T-cell (primary cell): ENCODE results near the gene PHTF1. TPM values are rescaled to one million over a fixed set of nuclear protein-coding genes. Genes with fewer than 3 reads are reported as not detected.

Source experiments
- ATAC-seq, 4 experiments: fragments of 200-7000 bp in 3 of 4; fragments of 150-1000 bp in 1 of 4; cut with Tn5 transposase; replicated peaks in 1 of 4; 1 replicate in 3 of 4; 2 replicates in 1 of 4; pipeline ENCODE4 v1.10.0; 2021; ENCODE audit warnings: moderate library complexity in 3 of 4, mild to moderate bottlenecking in 2 of 4, moderate number of reproducible peaks in 1 of 4
- CTCF ChIA-PET, 2 donors: fragments of 300-600 bp; sonication (Branson Sonifier 250); formaldehyde crosslinking; loops; one replicate each; lab custom pipeline; 2022; ENCODE audit warnings: antibody characterized with exemption in 2 of 2; lab: Charles Lee
- POLR2A ChIA-PET, 2 donors: fragments of 300-600 bp; sonication (Branson Sonifier 250); formaldehyde crosslinking; loops; one replicate each; lab custom pipeline; 2022; ENCODE audit warnings: antibody characterized with exemption in 2 of 2; lab: Charles Lee
- DNase-seq, 35 experiments: peaks; one replicate each; pipeline versions ENCODE4 v3.0.0 to v3.0.0-alpha.2; 2013 to 2023
- H3K27ac ChIP-seq: one replicate; pipeline ENCODE4 v1.5.1; 2013; ENCODE audit warnings: low read length
- H3K27me3 ChIP-seq, 2 experiments: replicated peaks in 1 of 2; 1 replicate in 1 of 2; 2 replicates in 1 of 2; pipeline versions ENCODE4 v1.6.1 to v1.7.0; 2013; ENCODE audit warnings: low read length in 1 of 2, mixed read lengths in 1 of 2; ENCODE audit not compliant: control insufficient read depth in 2 of 2, insufficient read depth in 2 of 2; ENCODE audit errors: extremely low read depth in 1 of 2
- H3K36me3 ChIP-seq, 2 donors: 1 replicate in 1 of 2; 2 replicates in 1 of 2; pipeline versions ENCODE4 v1.6.1 to v1.7.0; 2013; ENCODE audit warnings: low read length in 1 of 2; ENCODE audit not compliant: control insufficient read depth in 2 of 2, insufficient read depth in 1 of 2; ENCODE audit errors: extremely low read depth in 1 of 2
- H3K4me1 ChIP-seq, 2 experiments: 1 replicate in 1 of 2; 2 replicates in 1 of 2; pipeline versions ENCODE4 v1.6.1 to v1.7.0; 2013; ENCODE audit warnings: low read length in 2 of 2, mixed read lengths in 1 of 2; ENCODE audit not compliant: insufficient read depth in 2 of 2, control insufficient read depth in 1 of 2; ENCODE audit errors: extremely low read depth in 1 of 2
- H3K4me3 ChIP-seq, 2 donors: 1 replicate in 1 of 2; 2 replicates in 1 of 2; pipeline versions ENCODE4 v1.5.1 to v1.7.0; 2013; ENCODE audit warnings: mild to moderate bottlenecking in 2 of 2, low read length in 1 of 2, moderate library complexity in 1 of 2; ENCODE audit not compliant: control insufficient read depth in 1 of 2; ENCODE audit errors: extremely low read depth in 1 of 2
- H3K9me3 ChIP-seq: 2 replicates; pipeline ENCODE4 v1.7.0; 2013
- H3K27ac Mint-ChIP-seq, 2 donors: one replicate each; pipeline ENCODE4 v1.8.0; 2020 to 2021; ENCODE audit warnings: mild to moderate bottlenecking in 2 of 2, mixed read lengths in 2 of 2
- H3K27me3 Mint-ChIP-seq, 2 donors: one replicate each; pipeline ENCODE4 v1.8.0; 2021 to 2022; ENCODE audit warnings: mixed read lengths in 2 of 2
- H3K36me3 Mint-ChIP-seq: one replicate; pipeline ENCODE4 v1.8.0; 2021; ENCODE audit warnings: mixed read lengths
- H3K4me1 Mint-ChIP-seq, 3 donors: one replicate each; pipeline ENCODE4 v1.8.0; 2020 to 2022; ENCODE audit warnings: mixed read lengths in 3 of 3, mild to moderate bottlenecking in 1 of 3
- H3K4me3 Mint-ChIP-seq, 3 donors: one replicate each; pipeline ENCODE4 v1.8.0; 2020 to 2022; ENCODE audit warnings: mild to moderate bottlenecking in 3 of 3, mixed read lengths in 3 of 3, moderate library complexity in 3 of 3
- H3K9me3 Mint-ChIP-seq, 3 donors: one replicate each; pipeline ENCODE4 v1.8.0; 2020 to 2022; ENCODE audit warnings: mixed read lengths in 3 of 3
- WGBS: methylation state at CpG from one replicate; pipeline ENCODE4 v1.1.5; 2013; ENCODE audit warnings: missing lambda C conversion rate; ENCODE audit not compliant: insufficient coverage; 5-methylcytosine and 5-hydroxymethylcytosine counted together
- total RNA-seq, 35 experiments: library from RNA in 6 of 35; stranded (reverse) in 6 of 35; fragments of 120-200 nt in 1 of 35; gene quantifications; one replicate each; pipeline versions ENCODE4 v1.2.1 to v1.2.4 and lab custom pipeline; 2013 to 2026

Gene PHTF1
- total RNA-seq, 5 donors from 2014 or later (not counting 1 experiment from before 2014, with no cell fraction given) = 5.9 to 10.5 (median 9.2) TPM

- ATAC-seq = no peak
- Mint-ChIP-seq H3K27ac (no peak overlapping the region), H3K4me1 (peaks cover 0 to 6% (median 4%) of the 10 kb centered on the region in 3 donors), H3K9me3 (no peaks in the 10 kb centered on the region), H3K27me3 (no peaks in the 10 kb centered on the region), H3K36me3 (peaks cover 13% of the 10 kb centered on the region), H3K4me3 (no peak overlapping the region)
- no peak overlapping the region for H3K4me3 ChIP-seq
- no peaks in the 10 kb centered on the region for H3K27me3 ChIP-seq
- WGBS = 86% methylated on average over 2 of the region's 3 CpGs
- no peaks in the 10 kb centered on the region for H3K9me3 ChIP-seq
- H3K36me3 ChIP-seq = peaks cover 0 to 2% of the 10 kb centered on the region in 2 donors
- DNase-seq = no peak
- no peak overlapping the region for H3K27ac ChIP-seq
- POLR2A ChIA-PET = no interaction called here
- H3K4me1 ChIP-seq = no peaks in the 10 kb centered on the region
- CTCF ChIA-PET = no interaction called here
These were observed 9.9 kb downstream of the PHTF1 start for GRCh38 chr1:113749402-113749801.

- DNase-seq (no peak), ATAC-seq (no peak)
- ChIA-PET CTCF (no interaction called here), POLR2A (no interaction called here)
- Histone ChIP-seq H3K27me3 (no peaks in the 10 kb centered on the region), H3K4me3 (no peak overlapping the region), H3K36me3 (no peaks in the 10 kb centered on the region), H3K9me3 (no peaks in the 10 kb centered on the region), H3K4me1 (no peaks in the 10 kb centered on the region), H3K27ac (no peak overlapping the region)
- Mint-ChIP-seq H3K27me3 (no peaks in the 10 kb centered on the region), H3K9me3 (no peaks in the 10 kb centered on the region), H3K4me3 (no peak overlapping the region), H3K27ac (no peak overlapping the region), H3K4me1 (peaks cover 4 to 9% (median 6%) of the 10 kb centered on the region in 3 donors), H3K36me3 (peaks cover 10% of the 10 kb centered on the region)
- no CpG with 5 or more reads among the region's 1 CpG for whole genome bisulfite sequencing
These were observed 11.9 kb downstream of the PHTF1 start for GRCh38 chr1:113747376-113747775.

- no peaks in the 10 kb centered on the region for H3K36me3 ChIP-seq
- 93% methylated on average over 2 of the region's 3 CpGs for WGBS
- Mint-ChIP-seq H3K27me3 (no peaks in the 10 kb centered on the region), H3K36me3 (peaks cover 14% of the 10 kb centered on the region), H3K4me3 (no peak overlapping the region), H3K27ac (no peak overlapping the region), H3K9me3 (no peaks in the 10 kb centered on the region), H3K4me1 (peaks cover 5 to 9% (median 6%) of the 10 kb centered on the region in 3 donors)
- no peaks in the 10 kb centered on the region for H3K4me1 ChIP-seq
- DNase-seq (no peak), ATAC-seq (no peak)
- no peak overlapping the region for H3K4me3 ChIP-seq
- ChIA-PET POLR2A (no interaction called here), CTCF (no interaction called here)
- H3K27me3 ChIP-seq = no peaks in the 10 kb centered on the region
- no peak overlapping the region for H3K27ac ChIP-seq
- H3K9me3 ChIP-seq = no peaks in the 10 kb centered on the region
These were observed 13.9 kb downstream of the PHTF1 start for GRCh38 chr1:113745425-113745824.

- no peak overlapping the region for H3K27ac ChIP-seq
- ChIA-PET CTCF (no interaction called here), POLR2A (interaction anchor here in 1 of 2 donors (0.6 kb wide), 1 partner anchor 18 kb away, joined by 3 read pairs; no protein-coding TSS in a partner anchor)
- Mint-ChIP-seq H3K9me3 (no peaks in the 10 kb centered on the region), H3K36me3 (peaks cover 5% of the 10 kb centered on the region), H3K4me3 (no peak overlapping the region), H3K4me1 (peaks cover 5 to 9% (median 6%) of the 10 kb centered on the region in 3 donors), H3K27ac (peak overlapping the region in 1 of 2 donors; percentile 25), H3K27me3 (no peaks in the 10 kb centered on the region)
- H3K9me3 ChIP-seq = no peaks in the 10 kb centered on the region
- no peak overlapping the region for H3K4me3 ChIP-seq
- WGBS = no CpG with 5 or more reads among the region's 1 CpG
- no peaks in the 10 kb centered on the region for H3K36me3 ChIP-seq
- no peaks in the 10 kb centered on the region for H3K27me3 ChIP-seq
- no peak for ATAC-seq
- DNase-seq = no peak
- H3K4me1 ChIP-seq = no peaks in the 10 kb centered on the region
These were observed 15.2 kb downstream of the PHTF1 start for GRCh38 chr1:113744114-113744513.

GRCh38 chr1:113742515-113742914 lies 16.8 kb downstream of the PHTF1 start:
- no peak overlapping the region for H3K4me3 Mint-ChIP-seq
- Histone ChIP-seq H3K36me3 (no peaks in the 10 kb centered on the region), H3K27me3 (no peaks in the 10 kb centered on the region), H3K27ac (no peak overlapping the region), H3K4me3 (no peak overlapping the region), H3K9me3 (no peaks in the 10 kb centered on the region), H3K4me1 (no peaks in the 10 kb centered on the region)
- ChIA-PET POLR2A (interaction anchor here in 1 of 2 donors (0.6 kb wide), 1 partner anchor 194 kb away, joined by 3 read pairs; no protein-coding TSS in a partner anchor), CTCF (interaction anchor here (0.6 to 1.0 kb wide), 5 partner anchors 11 to 672 kb away, joined by 3 to 6 read pairs (median 4); no protein-coding TSS in a partner anchor)
- no peaks in the 10 kb centered on the region for H3K9me3 Mint-ChIP-seq
- H3K27me3 Mint-ChIP-seq = no peaks in the 10 kb centered on the region
- peak overlapping the region in 1 of 2 donors; percentile 61 for H3K27ac Mint-ChIP-seq
- no CpG with 5 or more reads among the region's 5 CpGs for WGBS
- H3K36me3 Mint-ChIP-seq = peaks cover 4% of the 10 kb centered on the region
- DNase-seq (no peak), ATAC-seq (no peak)
- H3K4me1 Mint-ChIP-seq = peaks cover 5 to 9% (median 6%) of the 10 kb centered on the region in 3 donors

- Histone ChIP-seq H3K9me3 (no peaks in the 10 kb centered on the region), H3K36me3 (peaks cover 0 to 2% of the 10 kb centered on the region in 2 donors), H3K4me1 (no peaks in the 10 kb centered on the region), H3K27me3 (no peaks in the 10 kb centered on the region), H3K27ac (no peak overlapping the region), H3K4me3 (no peak overlapping the region)
- Mint-ChIP-seq H3K4me3 (no peak overlapping the region), H3K4me1 (no peaks in the 10 kb centered on the region), H3K36me3 (peaks cover 16% of the 10 kb centered on the region), H3K27me3 (no peaks in the 10 kb centered on the region), H3K27ac (no peak overlapping the region), H3K9me3 (no peaks in the 10 kb centered on the region)
- 83% methylated on average over 1 of the region's 2 CpGs for WGBS
- ChIA-PET POLR2A (no interaction called here), CTCF (interaction anchor here in 1 of 2 donors (0.6 kb wide), 1 partner anchor 170 kb away, joined by 3 read pairs; no protein-coding TSS in a partner anchor)
- no peak for DNase-seq
- no peak for ATAC-seq
These were observed 24.8 kb downstream of the PHTF1 start for GRCh38 chr1:113734357-113735055.
